ENCODE measurements around the gene CCND2. TPM values are rescaled to one million over a fixed set of nuclear protein-coding genes. Genes with fewer than 3 reads are reported as not detected.

The CCND2 gene
- total RNA-seq, 4 donors from 2014 or later = 84.1 to 124 (median 89.7) TPM

DNA sequence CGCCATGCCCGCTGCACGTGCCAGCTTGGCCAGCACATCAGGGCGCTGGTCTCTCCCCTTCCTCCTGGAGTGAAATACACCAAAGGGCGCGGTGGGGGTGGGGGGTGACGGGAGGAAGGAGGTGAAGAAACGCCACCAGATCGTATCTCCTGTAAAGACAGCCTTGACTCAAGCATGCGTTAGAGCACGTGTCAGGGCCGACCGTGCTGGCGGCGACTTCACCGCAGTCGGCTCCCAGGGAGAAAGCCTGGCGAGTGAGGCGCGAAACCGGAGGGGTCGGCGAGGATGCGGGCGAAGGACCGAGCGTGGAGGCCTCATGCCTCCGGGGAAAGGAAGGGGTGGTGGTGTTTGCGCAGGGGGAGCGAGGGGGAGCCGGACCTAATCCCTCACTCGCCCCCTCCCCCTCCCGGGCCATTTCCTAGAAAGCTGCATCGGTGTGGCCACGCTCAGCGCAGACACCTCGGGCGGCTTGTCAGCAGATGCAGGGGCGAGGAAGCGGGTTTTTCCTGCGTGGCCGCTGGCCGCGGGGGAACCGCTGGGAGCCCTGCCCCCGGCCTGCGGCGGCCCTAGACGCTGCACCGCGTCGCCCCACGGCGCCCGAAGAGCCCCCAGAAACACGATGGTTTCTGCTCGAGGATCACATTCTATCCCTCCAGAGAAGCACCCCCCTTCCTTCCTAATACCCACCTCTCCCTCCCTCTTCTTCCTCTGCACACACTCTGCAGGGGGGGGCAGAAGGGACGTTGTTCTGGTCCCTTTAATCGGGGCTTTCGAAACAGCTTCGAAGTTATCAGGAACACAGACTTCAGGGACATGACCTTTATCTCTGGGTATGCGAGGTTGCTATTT lies 914 bp upstream of the CCND2 start:
- H3K36me3 ChIP-seq = peaks cover 0 to 4% (median 0%) of the 10 kb centered on the region in 3 donors
- H3K27me3 ChIP-seq = peaks cover 0 to 63% of the 10 kb centered on the region in 2 donors
- H3K9me3 ChIP-seq = no peaks in the 10 kb centered on the region
- peaks cover 0 to 63% (median 22%) of the 10 kb centered on the region in 4 donors for H3K4me1 ChIP-seq
- peak overlapping the region; percentile 91 to 96 (median 94) for H3K27ac ChIP-seq
- WGBS, 2 donors = 1% methylated on average over 43 to 53 of the region's 62 CpGs
- H3K4me3 ChIP-seq = peak overlapping the region; percentile 71 to 82 (median 72)
- TF ChIP-seq EP300 (IDR thresholded peaks at IDR 0.05) = peak in 1 of 2 donors; percentile 36
- peak in 1 of 5 experiments; percentile 5 for TF ChIP-seq CTCF (IDR thresholded peaks at IDR 0.05)
- TF ChIP-seq POLR2A (IDR thresholded peaks at IDR 0.05) = no peak
- DNase-seq (ENCODE audit: low spot score in 2 of 2) = no peak

GRCh38 chr12:4273273-4273651 lies 300 bp upstream of the CCND2 start:
- Histone ChIP-seq H3K27me3 (peaks cover 0 to 56% of the 10 kb centered on the region in 2 donors), H3K9me3 (no peaks in the 10 kb centered on the region), H3K4me3 (peak overlapping the region; percentile 71 to 82 (median 72)), H3K27ac (peak overlapping the region; percentile 91 to 96 (median 94)), H3K36me3 (peaks cover 0 to 10% (median 0%) of the 10 kb centered on the region in 3 donors), H3K4me1 (peaks cover 0 to 63% (median 25%) of the 10 kb centered on the region in 4 donors)
- WGBS, 2 donors = 0 to 1% methylated on average over 10 of the region's 10 CpGs
- no peak for DNase-seq (ENCODE audit: low spot score in 2 of 2)
- TF ChIP-seq POLR2A (IDR thresholded peaks at IDR 0.05) = no peak
- no peak for TF ChIP-seq CTCF (IDR thresholded peaks at IDR 0.05)
- TF ChIP-seq EP300 (IDR thresholded peaks at IDR 0.05) = no peak

GRCh38 chr12:4274396-4275015 lies 944 bp downstream of the CCND2 start:
- Histone ChIP-seq H3K4me3 (peak overlapping the region; percentile 71 to 82 (median 72)), H3K36me3 (peaks cover 0 to 17% (median 0%) of the 10 kb centered on the region in 3 donors), H3K27ac (peak overlapping the region; percentile 91 to 96 (median 94)), H3K9me3 (no peaks in the 10 kb centered on the region), H3K4me1 (peaks cover 0 to 69% (median 31%) of the 10 kb centered on the region in 4 donors), H3K27me3 (peaks cover 0 to 50% of the 10 kb centered on the region in 2 donors)
- peak in 1 of 2 donors; percentile 41 for DNase-seq (ENCODE audit: low spot score in 2 of 2)
- TF ChIP-seq EP300 (IDR thresholded peaks at IDR 0.05) (no peak), POLR2A (IDR thresholded peaks at IDR 0.05) (no peak), CTCF (IDR thresholded peaks at IDR 0.05) (no peak)
- WGBS, 2 donors = 0 to 1% methylated on average over 31 to 34 of the region's 42 CpGs

DNA sequence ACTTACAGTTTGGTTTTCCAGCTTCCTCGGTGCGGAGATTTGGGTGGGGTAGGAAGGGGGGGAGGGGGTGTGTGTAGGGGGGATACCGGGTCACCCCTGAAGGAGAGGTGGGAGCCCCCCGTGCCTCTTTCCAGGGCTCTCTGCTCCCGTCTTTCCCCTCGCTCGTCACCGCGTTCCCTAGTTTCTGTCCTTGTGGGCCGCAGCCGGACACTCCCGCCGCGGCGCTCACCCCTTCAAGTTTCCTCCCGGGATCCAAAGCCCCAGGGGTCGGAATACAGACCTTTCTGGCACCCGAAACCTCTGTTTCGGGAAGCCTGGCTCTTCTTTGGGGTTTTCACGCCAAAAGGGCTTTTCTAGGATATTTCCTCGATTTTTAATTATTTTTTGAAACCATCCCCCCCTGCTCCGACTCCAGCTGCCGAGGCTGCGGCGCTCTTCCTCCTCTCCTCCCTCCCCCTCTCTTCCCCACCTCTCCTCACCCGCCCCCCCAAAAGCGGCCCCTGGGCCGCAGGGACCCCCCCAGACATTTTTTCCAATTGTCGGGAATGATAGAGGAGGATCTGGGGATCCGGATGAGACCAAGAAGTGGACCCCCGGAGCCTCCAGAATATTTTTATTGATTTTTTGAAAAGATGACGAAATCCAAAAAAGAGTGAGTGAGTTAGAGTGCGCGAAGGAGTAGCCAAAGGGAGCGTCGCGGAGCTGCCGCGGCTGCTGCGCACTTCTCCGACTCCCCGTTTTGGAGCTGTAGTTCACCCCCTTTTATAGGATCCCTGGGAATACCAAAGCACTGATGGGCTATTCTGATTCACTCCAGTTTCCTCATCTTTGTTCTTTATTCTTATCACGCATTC lies 1.7 kb downstream of the CCND2 start:
- H3K27ac ChIP-seq = peak overlapping the region; percentile 91 to 96 (median 94)
- H3K27me3 ChIP-seq = peaks cover 0 to 43% of the 10 kb centered on the region in 2 donors
- H3K9me3 ChIP-seq = no peaks in the 10 kb centered on the region
- peaks cover 0 to 19% (median 0%) of the 10 kb centered on the region in 3 donors for H3K36me3 ChIP-seq
- DNase-seq (ENCODE audit: low spot score in 2 of 2) = no peak
- H3K4me3 ChIP-seq = peak overlapping the region; percentile 71 to 82 (median 72)
- WGBS, 2 donors = 2% methylated on average over 41 to 43 of the region's 43 CpGs
- H3K4me1 ChIP-seq = peaks cover 0 to 69% (median 39%) of the 10 kb centered on the region in 4 donors
- TF ChIP-seq EP300 (IDR thresholded peaks at IDR 0.05) (no peak), CTCF (IDR thresholded peaks at IDR 0.05) (no peak), POLR2A (IDR thresholded peaks at IDR 0.05) (no peak)
